DMS 273 (cell line): Measurements from ENCODE around the gene DIABLO.
"Not testable (repeated sequence)": the region's sequence is repeated elsewhere in the genome, so short reads cannot be mapped to it uniquely, and the experiment has no call there.

Experiments used
- DNase-seq: peaks from one replicate; lab custom pipeline; 2025; ENCODE audit not compliant: unreplicated experiment; lab: John Stamatoyannopoulos, UW

DIABLO gene

DNA sequence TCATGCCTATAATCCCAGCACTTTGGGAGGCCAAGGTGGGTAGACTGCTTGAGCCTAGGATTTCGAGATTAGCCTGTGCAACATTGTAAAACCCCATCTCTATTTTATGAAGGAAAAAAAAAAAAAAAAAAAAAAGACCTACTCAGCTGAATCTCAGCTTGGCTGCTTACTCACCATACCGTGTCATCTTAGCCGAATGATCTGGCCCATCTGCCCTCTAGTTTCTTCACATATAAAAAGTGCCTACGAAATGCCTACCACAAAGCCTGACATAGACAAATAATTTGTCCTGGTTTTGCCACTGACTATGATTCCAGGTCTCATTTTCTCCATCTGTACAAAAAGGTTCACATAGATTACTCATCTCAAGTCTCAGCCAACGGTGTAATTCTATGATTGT lies 10.1 kb downstream of the DIABLO start:
- no peak for DNase-seq

DNA sequence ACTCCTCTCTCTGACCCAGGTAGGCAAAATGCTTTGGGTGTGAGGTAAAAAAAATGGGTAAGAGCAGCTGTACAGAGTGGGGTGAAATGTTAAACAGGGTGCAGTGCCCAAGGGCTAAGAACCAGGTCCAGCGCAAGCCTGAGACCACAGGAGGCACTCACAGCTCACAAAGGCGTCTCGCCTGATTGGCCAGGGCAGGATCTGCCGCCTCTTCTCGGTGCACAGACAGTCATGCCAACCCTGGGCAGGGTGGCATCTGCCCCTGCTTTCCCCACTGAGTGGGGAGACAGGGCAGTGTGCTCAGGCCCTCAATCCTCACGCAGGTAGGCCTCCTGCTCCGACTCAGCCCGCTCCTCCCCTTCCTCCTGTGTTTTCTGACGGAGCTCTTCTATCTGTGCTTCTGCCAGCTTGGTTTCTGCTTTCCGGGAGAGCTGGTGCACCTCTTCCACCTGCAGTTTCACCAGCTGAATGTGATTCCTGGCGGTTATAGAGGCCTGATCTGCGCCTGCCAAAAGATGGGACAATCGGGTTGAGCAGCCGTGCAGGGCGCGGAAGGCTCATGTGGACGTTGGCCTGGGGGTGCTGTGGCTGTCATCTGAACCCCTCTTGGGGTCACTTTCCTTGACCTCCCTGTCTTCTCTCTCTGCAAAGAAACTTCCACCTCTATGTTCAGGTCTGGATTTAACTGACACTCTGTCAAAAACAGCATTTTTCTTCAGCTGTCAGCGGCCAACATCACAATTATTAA lies 17.6 kb downstream of the DIABLO start:
- DNase-seq = no peak

DNA sequence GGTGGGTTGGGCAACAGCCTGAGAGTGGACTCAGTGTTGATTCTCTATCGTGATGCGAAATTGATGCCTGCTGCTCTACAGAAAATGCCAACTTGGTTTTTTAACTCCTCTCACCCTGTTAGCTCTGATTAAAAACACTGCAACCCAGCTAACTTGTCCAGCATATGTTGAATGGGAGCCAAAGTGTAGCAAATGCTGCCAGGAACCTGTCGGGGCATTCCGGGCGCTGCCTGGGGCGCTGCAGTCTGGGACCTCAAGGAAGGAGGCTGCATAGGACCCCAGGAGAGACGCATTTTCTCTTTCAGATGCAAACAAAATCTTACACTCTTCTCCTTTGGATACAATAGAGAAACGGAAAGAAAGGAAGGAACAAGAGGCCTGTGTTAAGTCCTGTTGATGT lies 18.5 kb downstream of the DIABLO start:
- no peak for DNase-seq

DNA sequence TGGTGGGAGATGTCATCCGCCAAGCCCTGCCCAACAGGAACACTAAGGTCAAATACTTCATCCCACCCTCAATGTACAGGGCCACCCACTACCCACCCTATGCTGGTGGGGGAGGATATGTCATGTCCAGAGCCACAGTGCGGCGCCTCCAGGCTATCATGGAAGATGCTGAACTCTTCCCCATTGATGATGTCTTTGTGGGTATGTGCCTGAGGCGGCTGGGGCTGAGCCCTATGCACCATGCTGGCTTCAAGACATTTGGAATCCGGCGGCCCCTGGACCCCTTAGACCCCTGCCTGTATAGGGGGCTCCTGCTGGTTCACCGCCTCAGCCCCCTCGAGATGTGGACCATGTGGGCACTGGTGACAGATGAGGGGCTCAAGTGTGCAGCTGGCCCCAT lies 18.9 kb downstream of the DIABLO start:
- no peak for DNase-seq

DNA sequence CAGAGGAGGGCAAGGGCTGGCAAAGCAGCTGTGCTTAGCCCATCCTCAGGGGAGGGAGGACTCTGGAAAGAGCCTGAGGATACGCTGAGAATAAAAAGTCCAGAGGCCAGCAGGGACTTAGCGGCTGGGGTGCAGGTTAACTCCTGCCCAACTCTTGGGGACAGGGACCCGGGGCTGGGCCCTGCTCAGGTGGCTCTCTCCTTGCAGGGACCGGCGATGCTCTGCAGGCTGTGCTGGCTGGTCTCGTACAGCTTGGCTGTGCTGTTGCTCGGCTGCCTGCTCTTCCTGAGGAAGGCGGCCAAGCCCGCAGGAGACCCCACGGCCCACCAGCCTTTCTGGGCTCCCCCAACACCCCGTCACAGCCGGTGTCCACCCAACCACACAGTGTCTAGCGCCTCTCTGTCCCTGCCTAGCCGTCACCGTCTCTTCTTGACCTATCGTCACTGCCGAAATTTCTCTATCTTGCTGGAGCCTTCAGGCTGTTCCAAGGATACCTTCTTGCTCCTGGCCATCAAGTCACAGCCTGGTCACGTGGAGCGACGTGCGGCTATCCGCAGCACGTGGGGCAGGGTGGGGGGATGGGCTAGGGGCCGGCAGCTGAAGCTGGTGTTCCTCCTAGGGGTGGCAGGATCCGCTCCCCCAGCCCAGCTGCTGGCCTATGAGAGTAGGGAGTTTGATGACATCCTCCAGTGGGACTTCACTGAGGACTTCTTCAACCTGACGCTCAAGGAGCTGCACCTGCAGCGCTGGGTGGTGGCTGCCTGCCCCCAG lies 19.6 kb downstream of the DIABLO start:
- no peak for DNase-seq

DNA sequence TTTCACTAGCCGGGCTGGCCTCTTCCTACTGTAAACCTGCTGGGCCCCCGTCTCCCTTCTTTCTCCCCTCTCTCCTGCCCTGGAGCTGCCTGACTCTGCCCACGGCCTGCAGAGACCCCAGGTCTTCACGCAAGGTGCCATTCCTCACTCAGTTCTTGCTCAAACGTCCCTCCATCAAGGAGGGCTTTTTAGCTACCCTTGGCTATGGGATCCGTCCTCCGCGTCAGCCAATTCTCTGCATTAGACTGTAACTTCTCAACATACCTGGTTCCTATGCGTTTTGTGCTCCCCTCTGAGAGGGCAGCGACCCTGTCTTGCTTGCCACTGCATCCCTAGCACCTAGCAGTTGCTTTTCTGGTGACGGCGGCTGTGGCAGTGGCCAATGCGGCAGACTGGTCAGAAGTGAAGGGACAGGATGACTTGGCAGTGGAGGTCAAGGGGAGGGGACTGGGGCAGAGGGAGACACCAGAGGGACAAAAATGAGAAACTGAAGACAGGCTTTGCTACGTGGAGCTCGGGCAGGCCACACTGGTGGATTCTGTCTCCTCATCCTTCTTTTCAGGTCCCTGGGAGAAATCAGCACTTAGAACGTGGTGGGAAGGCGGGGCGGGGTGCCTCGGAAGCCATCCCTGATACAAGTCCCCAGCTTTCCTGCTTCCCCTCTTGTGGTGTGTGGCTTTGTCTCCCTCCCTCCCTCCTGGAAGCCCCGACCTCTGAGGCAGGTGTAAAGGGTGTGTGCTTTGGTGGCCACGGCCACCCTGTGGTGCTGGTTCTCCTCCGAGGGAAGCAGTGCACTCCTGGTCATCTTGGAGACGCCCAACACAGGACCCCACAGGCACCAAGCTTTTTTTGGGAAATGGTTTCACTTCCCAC lies 20.6 kb downstream of the DIABLO start:
- no peak for DNase-seq

DNA sequence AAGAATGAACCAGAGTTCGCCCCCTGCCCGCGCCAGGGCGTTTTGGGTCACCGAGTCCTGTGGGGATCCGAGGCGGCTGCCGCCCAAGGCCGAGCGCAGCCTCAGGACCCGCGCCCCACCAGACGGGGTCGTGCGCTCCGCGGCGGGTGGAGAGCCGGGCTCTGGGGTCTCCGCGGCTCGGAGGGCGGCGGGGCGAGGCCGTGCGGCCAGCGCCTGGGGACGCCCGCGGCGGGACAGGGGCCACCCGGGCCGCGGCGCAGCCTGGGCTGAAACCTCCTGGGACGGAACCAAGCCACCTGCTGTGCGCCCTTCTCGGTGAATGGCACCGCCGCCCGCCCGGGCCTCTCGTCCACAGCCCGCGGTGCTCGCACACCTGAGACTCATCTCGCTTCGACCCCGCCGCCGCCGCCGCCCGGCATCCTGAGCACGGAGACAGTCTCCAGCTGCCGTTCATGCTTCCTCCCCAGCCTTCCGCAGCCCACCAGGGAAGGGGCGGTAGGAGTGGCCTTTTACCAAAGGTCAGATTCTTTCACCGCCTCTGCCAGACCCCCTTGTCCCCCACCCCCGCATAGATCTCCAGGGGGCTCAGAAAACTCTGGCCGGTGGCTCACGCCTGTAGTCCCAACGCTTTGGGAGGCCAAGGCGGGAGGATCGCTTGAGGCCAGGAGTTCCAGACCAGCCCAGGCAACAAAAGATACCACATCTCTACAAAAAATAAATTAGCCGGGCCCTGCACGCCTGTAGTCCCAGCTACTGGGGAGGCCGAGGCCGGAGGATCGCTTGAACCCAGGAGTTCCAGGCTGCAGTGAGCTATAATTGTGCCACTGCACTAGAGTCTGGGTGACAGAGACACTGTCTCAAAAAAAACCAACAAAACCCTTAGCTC lies 21.4 kb downstream of the DIABLO start:
- DNase-seq = peak; percentile 18

DNA sequence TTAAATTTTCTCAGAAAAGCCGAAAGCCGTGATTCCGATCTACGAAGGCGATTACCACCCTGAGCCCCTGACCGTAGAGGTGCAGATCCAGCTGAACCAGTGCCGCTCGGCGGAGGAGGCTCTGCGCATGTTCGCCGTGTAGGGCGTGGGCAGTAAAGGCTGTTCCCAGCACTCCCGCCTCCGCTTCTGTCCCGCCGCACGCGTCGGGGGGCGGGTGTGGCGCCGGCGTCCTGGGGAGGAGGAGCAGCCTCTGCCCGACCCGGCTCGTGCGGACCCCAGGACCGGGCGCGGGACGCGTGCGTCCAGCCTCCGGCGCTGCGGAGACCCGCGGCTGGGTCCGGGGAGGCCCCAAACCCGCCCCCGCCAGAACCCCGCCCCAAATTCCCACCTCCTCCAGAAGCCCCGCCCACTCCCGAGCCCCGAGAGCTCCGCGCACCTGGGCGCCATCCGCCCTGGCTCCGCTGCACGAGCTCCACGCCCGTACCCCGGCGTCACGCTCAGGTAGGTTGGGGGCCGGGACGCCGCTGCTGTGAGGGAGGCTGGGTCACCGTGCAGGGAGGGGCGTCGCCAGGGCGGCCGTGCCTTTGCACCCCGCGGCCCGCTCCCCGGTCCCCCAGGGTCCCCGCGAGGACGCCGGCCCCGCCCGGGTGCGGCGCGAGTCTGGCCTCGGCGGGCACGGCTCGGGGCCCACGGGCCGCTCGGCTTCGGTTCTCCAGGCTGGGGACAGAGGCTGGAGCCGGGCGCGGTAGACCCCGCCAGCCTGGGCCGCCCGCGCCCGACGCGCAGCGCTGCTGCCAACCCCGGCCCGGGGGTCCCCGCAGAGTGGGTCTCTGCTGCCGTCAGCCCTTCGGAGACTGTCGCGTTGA lies 22.3 kb downstream of the DIABLO start, which contains the start of gene B3GNT4:
Gene B3GNT4 (plus strand): TSS at position 409 of the 866 bp plus-strand sequence. CDS start 910 bp downstream, outside the sequence.
- peak; percentile 68 for DNase-seq

DNA sequence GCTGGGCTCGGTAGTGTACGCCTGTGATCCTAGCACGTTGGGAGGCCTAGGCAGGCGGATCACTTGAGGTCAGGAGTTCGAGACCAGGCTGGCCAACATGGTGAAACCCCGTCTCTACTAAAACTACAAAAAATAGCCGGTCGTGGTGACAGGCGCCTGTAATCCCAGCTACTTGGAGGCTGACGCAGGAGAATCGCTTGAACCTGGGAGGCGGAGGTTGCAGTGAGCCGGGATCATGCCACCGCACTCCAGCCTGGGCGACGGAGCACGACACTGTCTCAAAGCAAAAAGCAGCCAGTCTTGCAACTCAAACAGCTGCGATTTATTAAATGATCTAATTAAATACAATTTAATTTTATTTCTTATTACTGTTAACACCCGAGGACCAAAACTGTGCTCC lies 23.0 kb downstream of the DIABLO start:
- DNase-seq = not testable (repeated sequence)

DNA sequence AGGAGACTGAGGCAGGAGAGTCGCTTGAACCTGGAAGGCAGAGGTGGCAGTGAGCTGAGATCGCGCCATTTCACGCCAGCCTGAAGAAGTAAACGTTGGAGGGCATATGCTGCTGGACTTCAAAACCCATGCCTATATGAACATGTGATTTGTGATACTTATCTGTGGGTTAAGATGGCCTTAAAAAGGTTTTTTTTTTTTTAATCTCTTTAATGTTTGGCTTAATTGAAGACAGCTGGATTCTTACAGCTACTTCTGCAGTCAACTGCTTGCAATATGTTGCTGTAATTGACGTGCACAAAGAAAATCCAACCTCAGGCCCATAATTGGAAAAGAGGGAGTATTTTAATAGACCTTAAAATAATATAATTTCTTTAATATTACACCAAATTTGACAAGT lies 23.8 kb downstream of the DIABLO start:
- peak; percentile 19 for DNase-seq

DNA sequence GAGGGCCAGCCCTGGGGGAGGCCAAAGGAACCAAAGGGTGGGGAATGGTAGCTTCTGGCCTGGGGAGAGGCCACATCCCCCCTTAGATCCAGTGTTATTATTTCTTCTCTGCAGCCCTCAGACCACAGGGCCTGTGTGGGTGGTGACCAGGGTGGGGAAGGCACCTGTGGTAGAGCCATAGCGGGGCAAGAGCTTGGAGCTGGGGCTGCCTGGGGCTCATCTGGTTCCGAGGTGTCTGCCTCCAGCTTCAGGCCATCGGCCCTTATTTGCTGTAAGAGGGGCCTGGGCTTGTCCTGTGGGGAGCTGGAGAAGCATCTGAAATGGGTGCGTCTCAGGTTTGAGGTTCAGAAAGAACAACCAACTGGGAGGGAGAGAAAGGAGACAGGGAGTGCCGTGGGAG lies 24.5 kb downstream of the DIABLO start:
- no peak for DNase-seq

DNA sequence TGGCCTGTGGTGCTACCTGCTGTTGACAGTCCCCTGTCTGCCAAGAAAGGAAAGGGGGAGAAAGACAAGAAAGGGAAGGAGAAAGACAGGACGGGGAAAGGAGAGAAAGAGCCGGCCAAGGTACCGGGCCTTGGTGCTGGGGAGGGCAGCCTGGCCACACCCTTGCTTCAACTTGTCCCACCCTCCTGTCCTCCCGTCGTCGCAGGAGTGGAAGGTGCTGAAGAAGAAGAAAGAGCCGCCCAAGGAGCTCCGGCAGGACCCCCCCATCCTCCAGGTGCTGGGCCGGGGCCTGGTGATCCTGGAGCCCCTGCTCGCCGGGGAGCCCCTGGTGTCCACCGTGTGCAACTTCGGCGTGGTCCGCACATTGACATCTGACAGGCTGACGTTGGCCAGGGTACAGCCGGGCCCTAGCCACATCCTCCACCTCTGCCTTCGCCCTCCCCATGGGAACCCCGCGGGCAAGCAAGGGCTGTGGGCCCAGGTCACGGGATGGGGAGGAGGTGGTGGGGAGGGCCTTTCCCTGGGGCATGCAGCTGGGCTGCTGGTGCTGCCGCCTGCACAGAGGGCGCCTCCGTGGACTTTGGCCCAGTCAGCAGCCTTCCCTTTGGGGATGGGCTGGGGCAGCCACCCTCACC lies 25.2 kb downstream of the DIABLO start:
- no peak for DNase-seq

DNA sequence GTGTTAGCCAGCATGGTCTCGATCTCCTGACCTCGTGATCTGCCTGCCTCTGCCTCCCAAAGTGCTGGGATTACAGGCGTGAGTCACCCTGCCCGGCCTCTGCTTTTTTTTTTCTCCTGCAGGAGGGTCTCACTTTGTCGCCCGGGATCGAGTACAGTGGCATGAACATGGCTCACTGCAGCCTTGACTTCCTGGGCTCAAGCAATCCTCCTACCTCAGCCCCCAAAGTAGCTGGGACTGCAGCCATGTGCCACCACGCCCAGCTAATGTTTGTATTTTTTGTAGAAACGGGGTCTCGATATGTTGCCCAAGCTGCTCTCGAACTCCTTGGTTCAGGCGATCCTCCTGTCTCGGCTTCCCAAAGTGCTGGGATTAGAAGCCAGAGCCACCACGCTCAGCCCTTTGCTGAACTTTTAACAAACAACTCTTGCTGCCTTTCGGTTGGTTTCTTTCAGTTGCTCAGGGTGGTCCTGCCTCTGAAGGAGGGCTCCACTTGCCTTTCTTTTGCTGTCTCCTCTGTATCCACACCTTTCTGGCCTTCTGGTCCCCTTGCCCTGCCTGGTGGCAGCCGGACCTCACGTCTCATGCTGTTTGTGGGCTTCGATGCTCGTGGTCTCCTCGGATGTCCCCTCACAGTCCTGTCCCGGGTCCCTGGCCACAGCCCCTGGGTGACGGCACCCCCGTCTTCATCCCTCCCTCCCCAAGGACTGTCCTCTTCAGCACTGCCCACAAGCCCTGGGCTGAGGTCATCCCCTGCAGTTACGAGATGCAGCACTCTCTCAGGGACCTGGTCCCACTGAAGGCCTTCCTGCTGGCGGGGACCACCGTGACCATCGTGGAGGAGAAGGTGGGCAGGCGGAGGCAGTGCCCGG lies 26.1 kb downstream of the DIABLO start:
- DNase-seq = no peak

DNA sequence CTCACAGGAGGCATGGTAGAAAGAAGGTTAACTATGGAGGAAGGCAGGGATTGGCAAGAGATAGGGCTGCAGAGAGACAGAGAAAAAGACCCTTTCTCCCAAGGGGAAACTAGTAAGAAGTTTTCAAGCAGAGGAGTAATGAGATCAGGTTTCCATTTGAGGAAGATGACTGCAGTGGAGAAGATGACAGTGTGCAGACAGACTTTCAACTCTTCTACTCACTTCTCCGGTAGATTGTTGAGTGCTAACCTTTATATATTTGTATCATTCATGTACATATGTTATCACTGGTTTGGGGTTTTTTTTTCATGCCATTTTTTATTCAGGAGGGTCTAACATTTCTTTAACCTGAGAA lies 28.3 kb downstream of the DIABLO start:
- no peak for DNase-seq

DNA sequence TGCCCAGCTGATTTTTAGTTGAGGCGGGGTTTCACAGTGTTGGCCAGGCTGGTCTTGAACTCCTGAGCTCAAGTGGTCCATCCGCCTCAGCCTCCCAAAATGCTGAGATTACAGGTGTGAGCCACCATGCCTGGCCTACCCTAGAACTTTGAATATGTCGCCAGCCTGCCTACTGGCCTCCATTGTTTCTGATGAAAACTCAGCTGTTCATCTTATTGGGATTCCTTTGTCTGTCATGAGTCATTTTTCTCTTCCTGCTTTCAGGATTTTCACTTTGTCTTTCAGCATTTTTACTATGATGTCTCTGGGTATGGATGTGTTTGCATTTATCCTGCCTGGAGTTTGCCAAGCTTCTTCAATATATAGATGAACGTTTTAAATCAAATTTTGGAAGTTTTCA lies 30.4 kb downstream of the DIABLO start:
- DNase-seq = no peak

DNA sequence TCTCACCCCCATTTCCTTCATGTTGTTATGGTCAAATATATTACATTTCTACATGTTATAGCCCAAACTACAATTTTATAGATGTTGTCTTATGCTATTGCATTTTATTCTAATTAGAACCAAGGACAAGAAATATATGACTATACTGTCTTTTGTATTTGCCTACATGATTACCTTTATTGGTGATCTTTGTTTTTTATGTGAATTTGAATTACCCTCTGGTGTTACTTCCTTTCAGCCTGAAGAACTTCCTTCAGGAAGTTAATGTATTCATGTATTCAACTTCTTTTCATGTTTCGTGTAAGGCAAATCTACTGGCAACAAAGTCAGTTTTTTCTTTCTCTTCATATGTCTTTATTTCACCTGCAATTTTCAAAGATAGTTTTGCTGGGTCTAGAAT lies 31.0 kb downstream of the DIABLO start:
- no peak for DNase-seq

DNA sequence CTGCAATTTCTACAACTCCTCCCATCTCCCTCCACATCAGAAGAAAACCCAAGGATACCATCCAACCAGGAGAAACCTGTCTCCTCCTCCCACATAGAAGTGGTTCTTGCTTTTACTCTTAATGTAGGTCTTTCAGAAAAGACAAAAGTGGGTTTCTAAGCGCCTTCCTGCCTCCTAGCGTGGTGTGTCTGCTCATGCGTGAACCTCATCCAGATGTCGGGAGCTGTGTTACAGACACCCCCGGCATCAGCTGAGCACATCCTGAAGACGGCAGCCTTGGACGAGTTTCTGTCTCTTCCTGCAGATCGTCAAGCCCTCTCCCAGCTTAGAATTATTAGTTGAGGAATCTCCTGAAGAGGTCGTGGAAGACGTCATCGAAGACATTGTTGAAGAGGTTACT lies 33.4 kb downstream of the DIABLO start:
- no peak for DNase-seq
